CD4-positive, alpha-beta T cell treated with Interferon gamma for 1 hour (primary cell): ENCODE data around the gene MTHFS.

Source experiments
- DNase-seq: peaks from one replicate; pipeline ENCODE4 v3.0.0-alpha.2; 2020

The MTHFS gene

DNA sequence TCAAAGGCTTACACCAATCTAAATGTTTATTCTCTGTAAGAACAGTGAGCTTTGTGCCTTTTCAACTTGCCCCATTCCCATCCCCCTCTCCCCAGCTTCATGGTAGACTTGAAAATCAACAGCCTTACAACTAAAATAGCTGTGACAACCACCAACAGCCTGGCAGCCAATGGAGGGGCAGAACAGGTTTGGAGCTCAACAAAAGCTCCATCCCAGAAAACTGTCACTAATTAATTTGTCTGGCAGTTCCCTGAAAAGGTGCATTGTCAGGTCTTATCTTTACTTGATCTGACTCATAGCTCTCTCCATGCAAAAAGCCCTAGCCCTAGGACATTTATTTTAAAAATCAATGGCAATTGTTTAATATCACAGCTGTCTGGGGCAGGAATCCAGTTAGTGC, 22.6 kb downstream of the MTHFS start:
- DNase-seq: no peak

DNA sequence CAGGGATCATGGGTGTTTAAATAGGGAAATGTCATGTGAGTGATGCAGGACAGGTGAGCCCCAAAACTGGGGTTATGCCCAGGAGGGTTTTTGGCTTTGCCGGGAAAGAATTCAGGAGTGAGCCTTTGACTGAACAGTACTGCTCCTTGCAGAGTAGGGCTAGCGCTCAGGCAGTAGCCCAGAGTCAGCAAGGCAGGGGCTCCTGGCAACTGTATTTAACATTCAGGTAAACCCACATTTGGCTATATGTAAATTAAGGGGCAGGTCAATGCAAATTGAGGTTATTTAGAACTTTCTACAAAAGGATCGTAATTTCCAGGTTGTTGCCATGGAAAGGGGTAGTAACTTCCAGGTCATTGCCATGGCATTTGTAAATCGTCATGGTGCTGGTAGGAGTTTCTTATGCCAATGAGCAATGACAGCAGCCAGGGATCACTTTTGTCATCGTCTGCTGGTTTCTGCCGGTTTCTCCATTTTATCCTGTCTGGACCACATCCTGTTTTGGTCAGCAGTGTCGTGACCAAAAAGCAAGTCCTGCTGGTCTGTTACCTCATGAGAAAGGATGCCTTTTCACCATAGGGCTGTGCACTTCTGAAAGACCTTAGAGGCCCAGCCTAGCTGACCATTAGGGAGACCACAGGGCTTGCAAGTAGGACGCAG, 24.3 kb downstream of the MTHFS start:
- DNase-seq: peak; percentile 53

DNA sequence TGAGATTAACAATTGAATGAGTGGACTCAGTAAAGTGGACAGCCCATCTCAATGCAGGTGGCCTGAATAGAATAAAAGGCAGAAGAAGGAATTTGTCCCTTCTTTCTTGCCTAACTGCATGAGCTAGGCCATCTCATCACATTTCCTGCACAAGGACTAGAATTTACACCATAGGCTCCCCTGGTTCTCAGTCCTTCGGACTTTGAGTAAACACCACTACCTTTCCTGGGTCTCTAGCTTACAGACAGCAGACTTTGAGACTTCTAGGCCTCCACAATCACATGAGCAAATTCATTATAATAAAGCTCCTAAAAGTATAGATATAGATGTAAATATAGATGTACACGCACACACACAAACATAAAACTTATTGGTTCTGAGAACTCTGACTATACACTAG, 28.3 kb downstream of the MTHFS start:
- DNase-seq: no peak

DNA sequence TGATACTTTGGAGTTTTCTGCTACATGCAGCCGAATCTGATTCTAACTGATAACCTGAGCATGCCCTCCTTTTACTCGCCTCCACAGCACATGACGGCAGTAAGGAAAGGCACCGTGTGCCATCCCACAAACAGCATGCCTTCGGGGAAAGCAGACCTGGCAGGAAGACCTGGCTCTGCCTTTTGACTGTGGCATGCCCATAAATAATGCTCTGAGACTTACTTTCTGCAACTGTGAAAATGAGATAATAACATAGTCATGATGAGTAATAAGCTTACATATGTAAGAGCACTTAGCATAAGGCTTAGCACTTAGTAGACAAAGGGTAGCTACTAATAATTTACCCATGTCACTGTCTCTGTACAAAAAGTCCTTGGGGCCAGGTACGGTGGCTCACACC, 32.9 kb downstream of the MTHFS start:
- DNase-seq: no peak

DNA sequence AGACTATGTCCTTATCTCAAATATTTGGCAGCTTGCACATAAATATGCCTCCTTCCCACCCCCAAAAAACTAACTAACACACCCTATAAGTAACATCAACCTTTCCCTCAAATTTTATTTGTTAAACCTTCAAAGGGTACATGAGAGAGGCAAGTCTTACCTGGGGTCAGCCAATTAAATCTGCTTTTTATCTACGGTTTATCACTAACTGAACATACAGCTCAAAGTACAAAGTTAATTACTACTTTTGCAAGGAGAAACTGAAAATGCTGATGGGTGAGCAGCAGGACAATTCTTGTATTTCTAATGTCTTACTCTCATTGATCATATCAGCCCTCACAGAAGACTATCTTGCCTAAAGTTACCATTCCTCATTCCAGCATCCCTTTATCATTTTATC, 34.6 kb downstream of the MTHFS start:
- DNase-seq: no peak

DNA sequence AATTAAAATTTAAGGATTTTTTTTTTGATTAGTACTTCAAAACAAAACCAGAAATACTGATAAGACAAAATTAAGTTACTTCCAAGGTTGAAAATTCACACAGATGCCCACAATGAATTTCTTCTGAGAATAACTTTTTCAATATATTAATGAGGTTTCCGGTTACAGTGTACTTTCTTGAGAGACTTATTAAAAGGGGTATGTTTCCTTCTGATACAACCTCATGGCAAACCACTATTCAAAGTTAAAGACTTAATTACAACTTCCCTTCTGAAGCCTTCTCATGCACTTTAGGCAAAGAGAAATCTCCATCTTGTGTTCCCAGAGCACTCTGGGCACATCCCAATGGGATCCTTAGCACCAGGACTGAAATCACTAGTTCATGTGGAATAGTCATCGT, 36.2 kb downstream of the MTHFS start:
- DNase-seq: no peak

DNA sequence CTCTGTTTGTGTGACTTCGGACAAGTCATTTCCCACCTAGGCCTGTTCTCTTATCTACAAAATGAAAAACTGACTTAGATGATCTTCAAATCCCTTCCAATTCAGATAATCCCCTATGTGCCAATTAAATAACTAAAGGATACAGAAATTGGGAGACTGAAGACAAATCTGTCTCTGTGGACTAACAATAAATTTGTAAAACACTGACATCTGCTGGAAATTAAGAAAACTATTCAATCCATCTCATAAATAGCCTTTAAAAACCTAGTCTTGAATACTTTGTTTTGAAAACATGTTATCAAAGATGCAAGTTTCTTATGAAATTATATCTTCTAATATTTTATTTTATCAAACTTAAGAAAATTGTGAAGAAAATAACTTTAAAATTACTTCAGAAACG, 38.3 kb downstream of the MTHFS start:
- no peak for DNase-seq

DNA sequence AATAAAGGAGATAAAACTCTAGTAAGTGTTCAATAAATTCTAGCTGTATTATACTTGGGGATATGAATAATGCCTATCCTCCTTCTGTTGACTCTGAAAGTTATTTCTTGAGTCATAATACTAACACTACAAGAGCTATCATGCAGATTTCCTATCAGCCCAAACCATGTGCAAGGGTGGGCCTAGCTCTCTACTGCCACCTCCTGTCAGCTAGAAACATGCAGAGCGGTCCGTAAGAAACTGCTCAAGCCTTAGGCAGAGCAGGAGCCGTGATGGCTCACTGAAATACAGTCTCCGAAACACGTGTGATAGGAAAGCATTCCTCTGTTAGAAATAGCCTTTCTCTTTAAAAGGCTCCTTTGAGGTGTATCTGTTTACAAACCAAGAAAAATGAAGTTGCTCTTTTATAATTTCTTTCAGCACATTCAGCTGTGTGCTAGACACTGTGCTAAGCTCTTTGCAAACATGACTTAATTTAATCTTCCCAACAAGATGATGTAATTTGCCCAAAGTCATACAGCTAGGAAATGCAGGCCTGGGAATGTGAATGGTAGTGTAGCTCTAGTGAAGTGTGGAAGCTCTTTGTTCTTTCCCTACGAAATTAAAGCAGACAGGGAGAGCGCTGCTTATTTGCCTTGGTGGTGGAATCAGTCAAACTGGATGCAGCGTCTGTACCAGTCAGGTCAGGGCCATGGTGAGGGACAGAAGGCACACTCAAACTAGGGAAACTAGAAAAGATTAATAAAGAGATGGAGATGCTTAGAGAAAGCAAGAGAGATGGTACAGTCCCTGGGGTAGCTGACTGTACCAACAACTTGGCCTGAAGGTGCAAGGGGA, 43.1 kb downstream of the MTHFS start:
- DNase-seq: peak; percentile 45

DNA sequence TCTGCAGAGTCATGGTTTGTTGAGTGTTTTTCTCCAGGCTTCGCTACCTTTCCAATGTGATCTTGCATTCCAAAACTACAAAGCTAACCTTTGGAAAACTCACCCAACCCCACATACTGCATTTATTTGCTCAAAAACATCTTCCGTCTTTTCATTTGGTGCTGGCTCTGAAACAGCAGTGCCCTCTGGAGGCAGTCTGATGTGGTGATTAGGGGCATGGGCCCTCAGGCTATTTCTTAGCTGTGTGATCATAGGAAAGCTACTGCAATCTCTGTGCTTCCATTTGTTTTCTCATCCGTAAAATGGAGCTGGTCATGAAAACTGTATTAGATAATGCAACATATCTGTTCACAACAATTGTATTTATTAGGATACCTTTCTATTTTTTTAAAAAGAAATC, 47.0 kb downstream of the MTHFS start:
- no peak for DNase-seq

DNA sequence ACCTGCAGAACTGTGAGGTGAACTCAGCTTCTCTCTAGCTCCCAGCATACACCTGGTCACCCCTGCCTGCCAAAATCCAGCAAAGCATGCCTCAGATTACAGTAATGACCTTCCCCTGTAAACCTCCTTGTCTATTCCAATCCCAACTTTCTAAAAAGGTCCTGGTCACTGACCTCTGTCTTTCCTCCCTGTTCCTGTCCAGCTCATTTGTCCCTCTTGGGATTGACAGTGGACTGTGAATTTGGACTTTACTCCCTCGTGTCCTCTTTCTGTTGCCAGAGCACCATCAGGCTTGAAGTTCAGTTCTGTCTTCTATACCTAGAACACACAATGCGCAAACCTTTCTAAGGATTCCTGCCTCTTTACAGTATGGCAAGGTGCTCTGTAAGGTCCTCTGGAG, 50.3 kb downstream of the MTHFS start:
- no peak for DNase-seq

DNA sequence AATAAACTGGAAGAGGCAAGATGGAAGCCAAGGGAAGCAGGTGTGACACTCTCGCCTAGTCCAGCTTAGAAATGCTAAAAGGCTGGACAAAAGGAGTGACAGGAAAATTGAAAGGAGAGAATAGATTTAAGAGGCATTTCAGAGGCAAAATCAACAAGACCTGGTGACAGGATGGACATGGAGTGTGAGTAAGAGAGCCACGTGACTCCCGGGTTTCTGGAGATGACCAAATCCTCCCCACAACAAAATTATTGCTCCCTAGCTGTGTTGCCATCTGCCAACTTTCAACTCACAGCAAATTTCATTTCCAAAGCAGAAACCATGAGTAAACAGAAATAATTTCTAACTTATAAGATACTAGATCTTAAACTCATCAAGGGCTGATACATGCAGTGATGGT, 52.6 kb downstream of the MTHFS start:
- DNase-seq: no peak

DNA sequence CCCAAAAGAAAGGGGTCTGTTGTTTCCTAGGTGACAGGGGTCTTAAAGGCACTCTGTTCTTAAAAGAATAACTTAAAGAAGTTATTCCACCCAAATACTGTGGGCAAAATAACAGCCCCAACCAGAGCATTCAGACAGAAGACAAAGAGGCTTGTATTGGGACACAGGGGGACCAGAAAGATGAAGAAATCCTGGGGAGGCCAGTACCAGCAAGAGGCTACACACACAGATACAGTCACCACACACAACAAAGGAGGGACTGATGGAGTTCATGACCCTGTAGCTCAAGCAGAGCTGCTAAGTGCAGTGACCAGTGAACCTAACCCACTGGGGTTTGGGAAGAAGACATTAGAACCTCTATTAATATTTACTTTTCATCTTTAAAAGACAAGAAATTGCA, 59.0 kb downstream of the MTHFS start:
- no peak for DNase-seq

DNA sequence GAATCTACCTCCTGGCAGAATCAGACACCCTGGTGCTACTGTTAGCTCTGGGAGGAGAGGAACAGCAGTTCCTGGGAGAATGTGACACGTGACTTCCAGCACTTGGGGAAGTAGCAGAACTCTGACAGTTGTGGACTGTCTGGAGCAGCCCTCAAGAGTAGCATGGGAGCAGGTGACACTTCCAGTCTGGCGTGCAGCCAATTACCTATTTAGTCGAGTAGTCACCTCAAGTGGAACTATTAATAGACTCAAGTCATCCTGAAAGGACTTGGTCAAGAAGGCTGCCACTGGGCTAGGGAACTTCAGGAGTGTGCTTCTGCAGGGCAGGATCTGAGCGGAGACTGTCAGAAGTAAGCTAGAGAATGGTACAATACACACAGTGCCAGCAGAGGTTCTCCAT, 62.3 kb downstream of the MTHFS start:
- no peak for DNase-seq

DNA sequence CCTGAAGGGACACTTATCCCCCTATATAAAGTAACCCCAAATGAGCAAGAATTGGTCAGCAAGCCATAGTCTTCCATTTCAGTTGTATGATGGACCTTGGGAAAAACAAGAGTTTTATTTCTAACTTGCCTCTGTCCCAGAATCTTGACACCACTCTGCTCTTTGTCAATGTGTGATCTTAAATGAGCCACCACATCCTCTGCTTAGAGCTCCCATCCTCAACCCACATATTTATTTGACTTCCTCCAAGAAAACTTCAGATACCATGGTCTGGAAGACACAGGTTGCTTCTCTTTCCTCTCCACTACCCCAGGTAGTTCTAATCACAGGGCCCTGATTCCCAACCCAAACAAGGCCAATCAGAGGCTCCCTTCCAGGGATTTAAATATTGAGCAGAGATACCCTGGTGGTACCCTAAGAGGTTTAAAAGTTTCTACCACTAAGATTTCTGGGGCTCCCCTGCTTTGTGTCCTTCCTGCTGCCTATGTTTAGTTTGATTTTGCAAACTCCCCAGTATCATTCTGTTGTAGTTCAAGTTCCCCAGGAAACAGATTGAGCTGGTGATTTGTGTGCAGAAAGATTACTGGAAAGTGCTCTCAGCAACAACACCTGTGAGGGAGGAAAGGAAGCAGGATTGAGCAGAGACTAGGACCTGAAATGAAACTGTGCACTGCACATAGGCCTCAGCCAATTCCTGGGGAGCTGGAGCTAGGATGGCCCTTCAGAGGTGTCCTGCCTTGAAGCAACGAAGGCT, 64.3 kb downstream of the MTHFS start:
- no peak for DNase-seq

DNA sequence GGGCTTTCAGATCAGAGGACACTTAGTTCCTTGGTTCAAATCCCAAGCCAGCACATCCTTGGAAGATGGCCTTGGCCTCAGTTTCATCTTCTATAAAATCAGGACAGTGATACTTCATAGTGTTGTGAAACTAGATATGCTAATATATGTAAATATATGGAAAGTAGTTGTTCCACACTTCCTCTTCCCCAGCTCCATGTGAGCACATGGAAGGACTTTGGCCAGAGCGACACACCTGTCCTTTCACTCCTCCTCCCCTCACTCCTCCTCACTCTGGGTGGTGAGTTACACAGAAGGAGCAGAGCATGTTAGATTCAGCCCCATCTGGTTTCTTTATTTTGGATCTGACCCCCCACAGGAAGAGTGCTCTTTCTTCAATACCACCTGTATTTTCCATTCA, 65.2 kb downstream of the MTHFS start:
- DNase-seq: no peak

DNA sequence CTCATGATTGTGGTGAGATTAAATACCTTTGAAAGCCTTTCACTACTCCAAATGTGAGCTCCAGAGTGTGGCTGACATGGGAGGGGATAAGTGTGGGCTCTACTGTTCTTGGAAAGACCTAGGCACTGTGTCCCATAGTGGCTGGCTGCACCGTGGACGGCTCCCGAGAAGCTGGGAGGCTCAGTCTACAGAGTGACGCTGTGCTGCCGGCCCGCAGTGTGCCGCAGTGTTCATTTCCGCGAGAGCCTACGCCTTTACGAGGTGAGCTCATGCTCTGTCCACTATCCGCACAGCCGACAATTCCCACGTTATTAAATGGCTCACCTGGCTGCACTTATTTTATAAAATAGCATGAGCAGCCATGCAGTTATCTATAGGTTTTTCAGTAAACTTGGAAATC, 66.9 kb downstream of the MTHFS start:
- no peak for DNase-seq

DNA sequence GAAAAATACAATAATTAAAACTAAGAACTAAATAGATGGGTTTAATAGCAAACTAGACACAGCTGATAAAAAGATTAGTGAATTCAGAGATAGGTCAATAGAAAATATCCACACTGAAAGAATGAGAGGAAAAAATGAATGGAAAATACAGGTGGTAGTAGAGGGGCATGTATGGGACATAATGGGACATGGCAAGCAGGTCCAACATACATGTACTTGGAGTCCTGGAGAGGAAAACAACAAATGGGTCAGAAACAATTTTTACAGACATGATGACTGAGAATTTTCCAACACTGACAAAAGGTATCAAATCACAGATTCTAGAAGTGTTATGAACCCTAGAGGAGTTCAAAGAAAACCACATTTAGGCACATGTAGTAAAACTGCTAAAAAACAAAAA, 68.4 kb downstream of the MTHFS start:
- DNase-seq: no peak

DNA sequence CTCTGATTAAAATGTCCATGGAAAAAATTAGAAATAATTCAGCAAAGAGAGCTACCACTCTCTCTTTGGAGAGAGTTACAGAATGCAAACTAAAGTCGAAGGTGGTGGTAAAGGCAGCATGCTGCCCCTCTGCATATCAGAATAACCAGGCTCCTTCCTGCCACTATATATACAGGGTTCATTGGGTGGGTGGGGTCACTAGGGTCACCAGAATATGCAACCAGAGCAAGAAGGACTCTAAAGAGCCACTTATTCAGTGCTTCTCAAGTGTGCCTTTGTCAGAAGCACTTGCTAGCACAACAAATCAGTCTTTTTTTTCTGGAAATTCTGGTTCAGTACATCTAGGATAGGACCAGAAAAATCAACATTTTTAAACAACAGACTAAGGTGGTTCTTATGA, 70.0 kb downstream of the MTHFS start:
- DNase-seq: no peak

DNA sequence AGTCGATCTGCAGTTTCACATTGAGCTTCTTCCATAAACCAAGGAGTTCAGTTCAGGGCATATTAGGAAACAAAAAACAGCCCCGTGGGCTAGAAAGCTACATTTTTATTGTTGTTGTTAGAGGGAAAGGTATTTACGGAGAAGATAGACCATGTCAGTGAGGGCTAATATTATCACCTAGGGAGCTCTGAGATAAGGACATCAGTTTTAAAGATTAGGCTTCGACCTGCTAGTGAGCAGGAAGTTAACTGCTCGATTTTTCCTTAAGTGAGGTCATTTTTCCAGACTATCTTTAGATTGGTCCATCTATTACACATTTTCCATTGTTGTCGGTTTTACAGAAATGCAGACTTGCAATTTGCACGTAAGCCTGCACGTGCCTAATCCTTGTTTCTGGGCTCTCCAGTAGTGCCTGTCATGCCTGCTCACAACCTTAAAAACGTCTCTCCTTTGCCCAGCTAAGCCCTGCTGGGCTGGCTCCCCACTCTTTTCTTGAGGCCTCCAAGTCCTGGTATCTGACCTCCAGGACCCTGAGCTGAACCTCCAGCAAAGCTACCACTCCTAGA, 72.6 kb downstream of the MTHFS start:
- no peak for DNase-seq

DNA sequence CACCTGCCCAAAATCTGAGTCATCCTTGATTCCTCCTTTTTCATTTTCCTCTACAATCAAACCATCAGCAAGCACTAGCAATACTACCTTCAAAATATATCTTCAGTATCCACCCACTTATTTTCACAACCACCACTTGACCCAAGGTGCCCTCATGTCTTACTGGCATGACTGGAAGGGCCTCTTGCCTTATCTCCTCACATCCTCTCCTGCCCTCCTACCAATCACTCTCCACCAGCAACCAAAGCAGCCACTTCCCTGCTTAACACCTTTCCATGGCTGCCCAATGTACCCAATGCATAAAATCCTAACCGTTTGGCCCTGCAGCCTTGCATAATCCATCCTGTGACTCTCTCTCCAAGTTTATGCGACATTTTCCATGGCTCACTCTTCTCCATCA, 76.0 kb downstream of the MTHFS start:
- no peak for DNase-seq

DNA sequence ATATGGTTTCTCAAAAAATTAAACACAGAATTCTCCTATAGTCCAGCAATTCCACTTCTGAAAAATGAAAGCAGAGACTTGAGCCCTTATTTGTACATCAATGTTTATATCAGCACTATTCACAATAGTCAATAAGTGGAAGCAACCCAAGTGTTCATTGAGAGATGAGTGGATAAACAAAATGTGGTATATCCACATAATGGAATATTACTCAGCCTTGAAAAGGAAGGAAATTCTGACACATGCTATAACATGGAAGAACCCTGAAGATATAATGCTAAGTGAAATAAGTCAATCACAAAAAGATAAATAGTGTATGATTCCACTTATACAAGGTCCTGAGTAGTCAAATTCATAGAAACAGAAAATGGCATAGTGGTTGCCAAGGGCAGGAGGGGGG, 76.6 kb downstream of the MTHFS start:
- DNase-seq: no peak

DNA sequence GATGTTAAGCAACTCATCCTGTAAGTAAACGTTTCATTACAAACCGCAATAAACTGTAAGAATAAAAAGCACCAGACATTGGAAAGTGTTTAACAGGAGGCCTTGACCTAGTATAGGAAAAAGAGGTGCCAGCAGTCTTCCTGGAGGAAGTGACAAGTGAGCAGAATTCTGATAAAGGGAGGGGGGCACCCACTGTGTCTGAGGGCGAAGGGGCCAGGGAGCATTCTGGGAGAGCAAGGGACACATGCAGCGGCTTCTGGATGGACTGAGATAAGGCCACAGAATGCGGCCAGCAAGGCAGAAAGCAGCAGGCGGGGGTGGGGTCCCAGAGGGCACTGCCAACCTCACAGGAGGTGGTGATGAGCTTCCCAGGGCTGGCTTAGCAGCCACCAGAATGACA, 80.2 kb downstream of the MTHFS start:
- DNase-seq: no peak

DNA sequence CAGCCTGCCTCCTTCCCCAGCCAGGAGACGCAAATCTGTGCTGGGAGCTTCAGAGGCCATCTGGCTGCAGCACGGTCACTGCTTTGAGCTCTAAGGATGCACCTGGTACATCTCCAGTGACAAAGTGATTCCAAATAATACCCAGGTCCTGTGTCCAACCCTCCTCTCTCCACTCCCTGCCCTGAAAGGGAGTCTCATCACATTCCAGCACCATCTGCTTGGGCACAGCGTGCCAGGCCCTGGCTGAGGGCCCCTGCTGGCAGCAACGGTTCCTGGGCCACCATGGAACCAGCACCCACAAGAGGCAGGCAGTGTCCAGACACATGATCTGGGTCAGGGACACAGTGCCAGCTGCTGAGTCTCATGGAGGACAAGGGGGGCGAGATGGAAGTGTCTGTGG, 81.3 kb downstream of the MTHFS start:
- DNase-seq: no peak

DNA sequence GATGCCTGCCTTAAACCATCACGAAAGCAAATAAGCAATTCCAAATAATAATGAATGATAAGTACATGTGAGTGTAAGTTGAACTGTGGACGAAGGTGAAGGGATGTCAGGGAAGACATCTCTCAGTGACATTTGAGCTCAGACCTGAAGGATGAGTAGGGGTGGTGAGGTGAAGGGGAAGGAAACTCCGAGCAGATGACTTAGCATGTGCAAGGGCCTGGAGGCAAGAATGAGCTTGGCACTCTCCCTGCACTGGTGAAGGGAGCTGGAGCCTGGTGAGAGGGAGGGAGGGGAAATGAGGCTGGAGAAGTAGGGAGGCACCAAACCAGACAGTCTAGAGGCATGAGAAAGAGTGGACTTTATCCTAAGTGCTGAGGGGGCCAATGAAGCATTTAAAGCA, 84.3 kb downstream of the MTHFS start:
- DNase-seq: no peak
